ENCODE data around the gene CCDC57.

Gene CCDC57

DNA sequence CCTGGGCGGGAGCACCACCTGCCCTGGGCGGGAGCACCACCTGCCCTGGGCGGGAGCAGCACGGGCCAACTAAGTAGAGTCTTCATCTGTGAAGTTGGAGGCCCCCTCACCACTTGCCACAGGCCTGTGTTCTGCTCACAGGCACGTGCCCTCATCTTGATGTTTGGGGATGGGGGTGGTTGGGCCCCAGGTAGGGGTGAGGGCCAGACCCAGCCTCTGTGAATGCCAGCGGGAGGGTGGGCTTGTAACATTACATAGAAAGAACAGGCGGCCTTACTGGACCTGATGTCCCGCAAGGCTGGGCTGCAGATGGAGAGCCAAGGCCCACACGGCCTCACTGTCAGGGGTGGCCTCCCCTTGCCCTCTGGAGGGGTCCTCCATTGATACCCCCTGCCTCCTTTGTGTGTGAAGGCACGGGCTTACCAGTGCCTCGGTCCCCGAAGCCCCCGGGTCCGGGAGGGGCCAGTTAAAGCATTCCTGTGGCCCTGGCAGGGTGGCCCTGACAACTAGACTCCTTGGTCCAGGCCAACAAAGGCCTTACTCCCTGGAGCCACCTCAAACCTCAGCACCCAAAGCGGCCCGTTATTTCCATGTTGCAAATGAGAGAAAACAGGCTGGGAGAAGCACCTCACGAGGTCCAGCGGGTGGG, 15.1 kb upstream of the CCDC57 start:
- H3K27ac ChIP-seq = peak overlapping the region; percentile 99
- TF ChIP-seq, protein P1, sequence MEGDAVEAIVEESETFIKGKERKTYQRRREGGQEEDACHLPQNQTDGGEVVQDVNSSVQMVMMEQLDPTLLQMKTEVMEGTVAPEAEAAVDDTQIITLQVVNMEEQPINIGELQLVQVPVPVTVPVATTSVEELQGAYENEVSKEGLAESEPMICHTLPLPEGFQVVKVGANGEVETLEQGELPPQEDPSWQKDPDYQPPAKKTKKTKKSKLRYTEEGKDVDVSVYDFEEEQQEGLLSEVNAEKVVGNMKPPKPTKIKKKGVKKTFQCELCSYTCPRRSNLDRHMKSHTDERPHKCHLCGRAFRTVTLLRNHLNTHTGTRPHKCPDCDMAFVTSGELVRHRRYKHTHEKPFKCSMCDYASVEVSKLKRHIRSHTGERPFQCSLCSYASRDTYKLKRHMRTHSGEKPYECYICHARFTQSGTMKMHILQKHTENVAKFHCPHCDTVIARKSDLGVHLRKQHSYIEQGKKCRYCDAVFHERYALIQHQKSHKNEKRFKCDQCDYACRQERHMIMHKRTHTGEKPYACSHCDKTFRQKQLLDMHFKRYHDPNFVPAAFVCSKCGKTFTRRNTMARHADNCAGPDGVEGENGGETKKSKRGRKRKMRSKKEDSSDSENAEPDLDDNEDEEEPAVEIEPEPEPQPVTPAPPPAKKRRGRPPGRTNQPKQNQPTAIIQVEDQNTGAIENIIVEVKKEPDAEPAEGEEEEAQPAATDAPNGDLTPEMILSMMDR (conservative IDR thresholded peaks at IDR 0.05; ENCODE audit: low read depth) = no peak
- ChIA-PET CTCF (no interaction called here), POLR2A (ENCODE audit: low non-redundant PET) (no interaction called here)
- no peak for DNase-seq (ENCODE audit: low spot score)

GRCh38 chr17:82226809-82227628, 14.4 kb upstream of the CCDC57 start:
- POLR2A ChIA-PET (ENCODE audit: low non-redundant PET) = no interaction called here
- TF ChIP-seq, protein P1 (conservative IDR thresholded peaks at IDR 0.05; ENCODE audit: low read depth) = no peak
- CTCF ChIA-PET = interaction anchor here (0.6 to 1.2 kb wide), 2 partner anchors 14 to 196 kb away, joined by 3 to 5 read pairs; partner anchors contain the start of gene CCDC57
- peak overlapping the region; percentile 99 for H3K27ac ChIP-seq
- DNase-seq (ENCODE audit: low spot score) = no peak

GRCh38 chr17:82226146-82226808, 13.6 kb upstream of the CCDC57 start:
- peak overlapping the region; percentile 99 for H3K27ac ChIP-seq
- CTCF ChIA-PET = interaction anchor here (0.6 to 1.2 kb wide), 3 partner anchors 14 to 111 kb away, joined by 3 to 5 read pairs (median 3); partner anchors contain the start of gene CCDC57
- DNase-seq (ENCODE audit: low spot score) = no peak
- POLR2A ChIA-PET (ENCODE audit: low non-redundant PET) = no interaction called here
- TF ChIP-seq, protein P1 (conservative IDR thresholded peaks at IDR 0.05; ENCODE audit: low read depth) = no peak

- CTCF ChIA-PET = interaction anchor here (0.8 to 1.2 kb wide), 2 partner anchors 13 to 42 kb away, joined by 3 to 5 read pairs; partner anchors contain the start of gene CCDC57
- peak overlapping the region; percentile 99 for H3K27ac ChIP-seq
These were observed 12.9 kb upstream of the CCDC57 start for GRCh38 chr17:82225368-82226029.

DNA sequence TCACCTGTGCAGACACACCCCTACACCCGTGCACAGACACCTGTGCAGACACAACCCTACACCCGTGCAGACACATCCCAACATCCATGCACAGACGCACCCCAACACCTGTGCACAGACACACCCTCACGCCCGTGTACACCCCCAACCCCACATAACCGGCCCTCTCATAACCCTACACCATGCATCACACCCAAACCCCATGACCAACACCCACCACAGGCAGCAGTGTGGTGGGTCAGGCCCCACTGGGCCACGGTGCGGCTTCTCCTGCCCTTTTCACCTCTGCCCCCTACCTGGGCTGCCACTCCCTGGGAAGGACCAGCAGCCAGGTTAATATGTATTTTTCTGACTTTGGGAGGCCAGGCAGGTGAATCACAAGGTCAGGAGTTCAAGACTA, 12.0 kb upstream of the CCDC57 start:
- POLR2A ChIA-PET (ENCODE audit: low non-redundant PET) = no interaction called here
- CTCF ChIA-PET = no interaction called here
- DNase-seq (ENCODE audit: low spot score) = no peak
- TF ChIP-seq, protein P1 (conservative IDR thresholded peaks at IDR 0.05; ENCODE audit: low read depth) = no peak
- H3K27ac ChIP-seq = peak overlapping the region; percentile 99

More at GRCh38 chr17:82225368-82226029, 12.9 kb upstream of the CCDC57 start:
- TF ChIP-seq, protein P1 (conservative IDR thresholded peaks at IDR 0.05; ENCODE audit: low read depth) = no peak
- POLR2A ChIA-PET (ENCODE audit: low non-redundant PET) = no interaction called here
- DNase-seq (ENCODE audit: low spot score) = no peak

GRCh38 chr17:82223517-82223916, 10.9 kb upstream of the CCDC57 start:
- TF ChIP-seq, protein P1 (conservative IDR thresholded peaks at IDR 0.05; ENCODE audit: low read depth) = no peak
- H3K27ac ChIP-seq = peak overlapping the region; percentile 7; the same call in 1 of the 2 replicates
- POLR2A ChIA-PET (ENCODE audit: low non-redundant PET) = no interaction called here
- CTCF ChIA-PET = no interaction called here
- DNase-seq (ENCODE audit: low spot score) = no peak
